Fibroblast of lung (primary cell): ENCODE measurements around the gene LAMA4. TPM values are rescaled to one million over a fixed set of nuclear protein-coding genes. Genes with fewer than 3 reads are reported as not detected.

Experiments
- DNase-seq, 2 donors: peaks; one replicate each; pipeline versions ENCODE4 v3.0.0 to v3.0.0-alpha.2; 2010; ENCODE audit warnings: low read depth in 2 of 2
- H2AFZ ChIP-seq: 2 replicates; pipeline ENCODE4 v1.5.1; 2012; ENCODE audit warnings: low read length, control low read depth, inconsistent platforms
- H3K27ac ChIP-seq: 2 replicates; pipeline ENCODE4 v1.5.1; 2011; ENCODE audit warnings: low read length, control low read depth; ENCODE audit not compliant: insufficient read depth
- H3K27me3 ChIP-seq: 2 replicates; pipeline ENCODE4 v1.5.1; 2011; ENCODE audit warnings: mild to moderate bottlenecking, low read length; ENCODE audit not compliant: control insufficient read depth, insufficient read depth
- H3K36me3 ChIP-seq: 2 replicates; pipeline ENCODE4 v1.5.1; 2011; ENCODE audit warnings: low read length; ENCODE audit not compliant: control insufficient read depth, insufficient read depth
- H3K4me1 ChIP-seq: 2 replicates; pipeline ENCODE4 v1.5.1; 2011; ENCODE audit warnings: low read length; ENCODE audit not compliant: control insufficient read depth, insufficient read depth; ENCODE audit errors: extremely low read depth
- H3K4me2 ChIP-seq: 2 replicates; pipeline ENCODE4 v1.5.1; 2011; ENCODE audit warnings: low read length, control low read depth; ENCODE audit not compliant: insufficient read depth; ENCODE audit errors: extremely low read depth
- H3K4me3 ChIP-seq, 4 experiments: fragments of 200-600 bp in 1 of 4; sonication (generic) in 1 of 4; replicated peaks in 1 of 4; 2 replicates each; pipeline ENCODE4 v1.5.1; 2011 to 2016; ENCODE audit warnings: low read length in 4 of 4, low read depth in 3 of 4, mild to moderate bottlenecking in 3 of 4, control low read depth in 2 of 4, inconsistent platforms in 1 of 4, mixed read lengths in 1 of 4; ENCODE audit not compliant: insufficient read depth in 1 of 4; ENCODE audit errors: control extremely low read depth in 1 of 4
- H3K79me2 ChIP-seq: 2 replicates; pipeline ENCODE4 v1.5.1; 2012; ENCODE audit warnings: mild to moderate bottlenecking, low read length, inconsistent platforms; ENCODE audit not compliant: control insufficient read depth, insufficient read depth
- H3K9ac ChIP-seq: 2 replicates; pipeline ENCODE4 v1.5.1; 2011; ENCODE audit warnings: mild to moderate bottlenecking, low read length, control low read depth; ENCODE audit not compliant: insufficient read depth
- H3K9me3 ChIP-seq: 2 replicates; pipeline ENCODE4 v1.5.1; 2012; ENCODE audit warnings: low read depth, low read length; ENCODE audit not compliant: control insufficient read depth, insufficient read depth
- H4K20me1 ChIP-seq: 2 replicates; pipeline ENCODE4 v1.5.1; 2011; ENCODE audit warnings: low read length; ENCODE audit not compliant: control insufficient read depth, insufficient read depth; ENCODE audit errors: extremely low read depth
- CTCF ChIP-seq, 2 donors: IDR thresholded peaks in 1 of 2; conservative IDR thresholded peaks in 1 of 2; 1 replicate in 1 of 2; 2 replicates in 1 of 2; pipeline ENCODE4 v1.5.1; 2011 to 2012; ENCODE audit warnings: low read length in 2 of 2, control low read depth in 1 of 2, inconsistent platforms in 1 of 2, low read depth in 1 of 2, mild to moderate bottlenecking in 1 of 2
- EZH2 ChIP-seq: IDR thresholded peaks from 2 replicates; pipeline ENCODE4 v1.5.1; 2012; ENCODE audit warnings: low read length, control low read depth, mild to moderate bottlenecking; ENCODE audit errors: missing control alignments
- polyA plus RNA-seq, 2 donors: library from polyadenylated mRNA; depleted of rRNA in 1 of 2; stranded (reverse) in 1 of 2; unstranded in 1 of 2; fragments of >200 nt; gene quantifications; 2 replicates each; pipeline ENCODE4 v1.2.1, GENCODE V29; 2011 to 2012; ENCODE audit warnings: missing spikeins in 1 of 2
- total RNA-seq: library from RNA; depleted of rRNA; stranded (reverse); fragments of >200 nt; gene quantifications from 2 replicates; pipeline ENCODE4 v1.2.1, GENCODE V29; 2014

LAMA4 gene
- total and polyA plus RNA-seq, 2 donors (not counting 1 experiment from before 2014, with no cell fraction given) = 636 to 662 TPM

- H3K4me2 ChIP-seq = no peak overlapping the region
- H3K4me1 ChIP-seq = peaks cover 35% of the 10 kb centered on the region
- no peaks in the 10 kb centered on the region for H3K27me3 ChIP-seq
- H3K36me3 ChIP-seq = peaks cover 14% of the 10 kb centered on the region
- H2AFZ ChIP-seq = no peak overlapping the region
- no peak overlapping the region for H3K4me3 ChIP-seq
- no peaks in the 10 kb centered on the region for H3K79me2 ChIP-seq
- H4K20me1 ChIP-seq = no peaks in the 10 kb centered on the region
- TF ChIP-seq CTCF (conservative IDR thresholded peaks at IDR 0.05 in 1 of 2, IDR thresholded peaks at IDR 0.05 in 1 of 2; ENCODE audit: low read depth in 1 of 2, low read length in 2 of 2) (no peak), EZH2 (no peak)
- no peak for DNase-seq
- no peak overlapping the region for H3K9ac ChIP-seq
- H3K27ac ChIP-seq = peak overlapping the region; percentile 54
- no peaks in the 10 kb centered on the region for H3K9me3 ChIP-seq
Observed at GRCh38 chr6:112206110-112206458, 48.3 kb downstream of the LAMA4 start.

DNA sequence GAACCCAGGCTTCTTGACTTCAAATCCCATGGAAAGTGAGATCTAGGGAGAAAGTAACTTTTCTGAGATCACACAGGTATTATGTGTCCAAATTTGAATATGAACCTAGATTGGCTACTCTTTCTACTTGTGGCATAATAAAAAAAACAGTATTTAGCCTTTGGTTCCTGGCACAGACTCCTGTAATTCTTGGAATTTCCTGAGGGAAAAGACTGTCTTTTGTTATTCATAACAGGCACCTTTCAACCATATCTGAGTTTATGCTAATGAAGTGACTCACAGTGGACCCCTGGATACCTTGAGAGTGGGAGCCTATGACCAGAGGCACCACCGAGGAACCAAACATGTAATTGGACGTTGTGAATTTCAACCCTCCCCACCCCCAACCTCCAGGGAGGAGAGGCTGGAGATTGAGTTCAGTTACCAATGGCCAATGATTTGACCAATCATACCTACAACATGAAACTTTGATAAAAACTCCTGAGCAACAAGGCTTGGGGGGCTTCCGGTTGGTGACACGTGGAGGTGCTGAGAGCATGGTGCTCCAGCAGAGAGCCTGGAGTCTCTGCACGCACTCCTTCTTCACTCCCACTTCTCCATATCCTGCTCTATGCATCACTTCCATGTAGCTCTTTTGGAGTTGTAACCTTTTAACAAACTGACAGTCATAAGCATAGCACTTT lies 48.8 kb downstream of the LAMA4 start:
- H3K36me3 ChIP-seq = peaks cover 14% of the 10 kb centered on the region
- no peaks in the 10 kb centered on the region for H3K27me3 ChIP-seq
- H2AFZ ChIP-seq = no peak overlapping the region
- H3K79me2 ChIP-seq = no peaks in the 10 kb centered on the region
- H3K4me3 ChIP-seq = no peak overlapping the region
- no peaks in the 10 kb centered on the region for H3K9me3 ChIP-seq
- H3K27ac ChIP-seq = peak overlapping the region; percentile 54
- DNase-seq = peak in 1 of 2 donors; percentile 91
- H3K4me2 ChIP-seq = no peak overlapping the region
- TF ChIP-seq EZH2 (no peak), CTCF (conservative IDR thresholded peaks at IDR 0.05 in 1 of 2, IDR thresholded peaks at IDR 0.05 in 1 of 2; ENCODE audit: low read depth in 1 of 2, low read length in 2 of 2) (no peak)
- peaks cover 35% of the 10 kb centered on the region for H3K4me1 ChIP-seq
- H4K20me1 ChIP-seq = no peaks in the 10 kb centered on the region
- H3K9ac ChIP-seq = no peak overlapping the region

GRCh38 chr6:112204350-112204706 lies 50.0 kb downstream of the LAMA4 start:
- Histone ChIP-seq H4K20me1 (no peaks in the 10 kb centered on the region), H2AFZ (no peak overlapping the region), H3K9me3 (no peaks in the 10 kb centered on the region), H3K27ac (peak overlapping the region; percentile 74), H3K79me2 (no peaks in the 10 kb centered on the region), H3K9ac (no peak overlapping the region), H3K4me1 (peaks cover 35% of the 10 kb centered on the region), H3K27me3 (no peaks in the 10 kb centered on the region), H3K36me3 (peaks cover 13% of the 10 kb centered on the region), H3K4me2 (no peak overlapping the region), H3K4me3 (no peak overlapping the region)
- TF ChIP-seq CTCF (conservative IDR thresholded peaks at IDR 0.05 in 1 of 2, IDR thresholded peaks at IDR 0.05 in 1 of 2; ENCODE audit: low read depth in 1 of 2, low read length in 2 of 2) (no peak), EZH2 (no peak)
- DNase-seq = no peak
